ENCODE data around the gene ANKIB1.
A peak's percentile ranks its signal among the peaks of the same experiment; 100 is the strongest.

The ANKIB1 gene

DNA sequence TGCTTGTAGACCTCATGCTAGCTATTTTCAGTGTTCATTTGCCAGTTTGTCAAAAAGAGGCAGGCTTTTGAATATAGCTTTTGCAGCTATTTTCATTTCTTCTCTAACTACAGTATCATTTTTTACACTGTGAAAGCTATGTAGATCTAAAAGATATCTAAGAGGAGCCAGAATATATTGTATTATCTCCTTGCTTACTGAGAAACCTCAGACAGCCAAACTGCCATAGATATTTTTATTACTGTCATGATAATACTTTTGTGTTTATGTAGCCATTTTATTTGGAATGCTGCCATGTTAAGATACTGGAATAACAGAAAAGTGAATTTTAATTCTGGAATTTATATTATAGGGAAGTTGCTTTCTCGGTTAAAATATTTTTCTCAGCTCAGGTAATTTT, 37.2 kb downstream of the ANKIB1 start:
- no peak for DNase-seq (ENCODE audit: insufficient read length, low spot score)
- no peak for TF ChIP-seq POLR2AphosphoS5 (IDR thresholded peaks at IDR 0.05; ENCODE audit: low read depth, low read length)
- no peak for TF ChIP-seq POLR2A (IDR thresholded peaks at IDR 0.05; ENCODE audit: low read depth, low read length)
- no peak for TF ChIP-seq SPI1 (IDR thresholded peaks at IDR 0.05; ENCODE audit: low read depth, low read length)
- TF ChIP-seq PAX5 (IDR thresholded peaks at IDR 0.05; ENCODE audit: insufficient read depth, low read length, severe bottlenecking), result no peak
- no peak for TF ChIP-seq TAF1 (IDR thresholded peaks at IDR 0.05; ENCODE audit: low read depth, low read length)
- no peak for TF ChIP-seq POU2F2 (IDR thresholded peaks at IDR 0.05; ENCODE audit: low read depth, low read length)
- FAIRE-seq, result no peak

DNA sequence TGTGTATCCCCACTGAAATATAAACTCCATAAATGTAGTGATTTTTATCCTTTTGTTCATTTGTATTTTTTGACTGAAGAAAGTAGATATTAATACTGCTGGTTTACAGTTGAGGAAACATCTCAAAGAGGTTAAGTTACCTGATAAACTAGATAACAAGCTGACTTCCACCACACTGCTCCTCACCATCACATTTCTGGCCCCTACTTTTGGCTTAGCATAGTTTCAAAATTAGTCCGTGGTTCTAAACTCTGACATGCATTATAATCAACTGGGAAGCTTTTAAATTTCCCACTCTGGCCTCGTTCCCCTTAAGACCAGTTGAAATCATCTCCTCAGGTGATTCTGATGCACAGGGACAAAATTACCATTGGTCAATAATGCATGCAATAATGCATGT, 43.5 kb downstream of the ANKIB1 start:
- no peak for TF ChIP-seq TAF1 (IDR thresholded peaks at IDR 0.05; ENCODE audit: low read depth, low read length)
- TF ChIP-seq POLR2AphosphoS5 (IDR thresholded peaks at IDR 0.05; ENCODE audit: low read depth, low read length), result no peak
- FAIRE-seq (peak; percentile 28), DNase-seq (ENCODE audit: insufficient read length, low spot score) (no peak)

DNA sequence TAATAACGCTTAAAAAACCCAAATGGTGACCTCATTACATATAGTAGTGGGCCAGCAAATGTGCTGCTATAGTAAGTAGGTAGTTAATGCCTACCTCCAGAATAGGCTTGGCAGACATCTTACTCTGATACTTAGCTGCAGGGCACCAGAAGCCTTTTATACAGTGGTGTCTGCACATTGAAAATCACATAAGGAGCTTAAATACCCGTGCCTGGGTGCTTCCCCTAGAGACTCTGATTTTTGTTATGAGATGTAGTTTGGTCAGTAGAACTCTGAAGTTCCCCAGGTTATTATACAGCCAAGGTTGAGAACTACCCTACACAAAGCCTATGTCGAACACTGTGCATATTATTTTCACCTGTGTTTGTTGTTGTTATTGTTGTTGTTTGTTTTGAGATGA, 47.2 kb downstream of the ANKIB1 start:
- FAIRE-seq, result peak; percentile 87
- DNase-seq (ENCODE audit: insufficient read length, low spot score), result no peak
- no peak for TF ChIP-seq POLR2AphosphoS5 (IDR thresholded peaks at IDR 0.05; ENCODE audit: low read depth, low read length)
- no peak for TF ChIP-seq POLR2A (IDR thresholded peaks at IDR 0.05; ENCODE audit: low read depth, low read length)
- no peak for TF ChIP-seq TAF1 (IDR thresholded peaks at IDR 0.05; ENCODE audit: low read depth, low read length)
- TF ChIP-seq SPI1 (IDR thresholded peaks at IDR 0.05; ENCODE audit: low read depth, low read length), result no peak
- no peak for TF ChIP-seq PAX5 (IDR thresholded peaks at IDR 0.05; ENCODE audit: insufficient read depth, low read length, severe bottlenecking)
- TF ChIP-seq POU2F2 (IDR thresholded peaks at IDR 0.05; ENCODE audit: low read depth, low read length), result no peak

DNA sequence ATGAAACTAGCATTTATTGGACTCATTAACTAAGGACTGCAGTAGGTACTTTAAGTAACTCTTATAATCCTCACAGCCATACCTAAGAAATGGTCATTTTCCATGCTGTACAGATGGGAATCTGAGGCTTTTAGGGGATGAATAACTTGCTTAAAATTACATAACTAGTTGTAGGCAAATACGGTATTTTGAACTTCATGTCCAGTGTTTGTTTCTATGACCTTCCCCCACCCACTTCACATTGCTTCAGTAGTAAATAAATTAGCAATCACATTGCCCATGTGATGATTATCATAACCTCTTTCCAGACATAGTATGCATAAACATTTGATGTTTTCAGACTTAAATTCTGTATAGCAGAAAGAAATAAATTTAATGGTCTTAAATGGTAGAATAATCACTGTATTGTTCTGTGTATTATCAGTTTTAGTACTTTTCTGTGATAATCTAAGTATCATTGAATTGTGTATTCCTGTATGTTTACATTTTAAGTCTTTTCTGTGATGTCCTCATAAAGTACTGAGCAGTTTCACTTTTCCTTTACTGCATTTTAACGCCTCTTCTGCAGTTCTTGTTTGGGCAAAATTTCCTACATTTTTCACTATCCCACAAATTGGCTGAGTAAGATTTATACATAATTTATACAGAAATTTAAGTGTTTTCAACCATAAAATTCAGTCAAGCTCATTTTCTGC, 48.3 kb downstream of the ANKIB1 start:
- FAIRE-seq, result peak; percentile 90
- TF ChIP-seq POLR2A (IDR thresholded peaks at IDR 0.05; ENCODE audit: low read depth, low read length), result no peak
- TF ChIP-seq POLR2AphosphoS5 (IDR thresholded peaks at IDR 0.05; ENCODE audit: low read depth, low read length), result no peak
- no peak for TF ChIP-seq POU2F2 (IDR thresholded peaks at IDR 0.05; ENCODE audit: low read depth, low read length)
- no peak for TF ChIP-seq SPI1 (IDR thresholded peaks at IDR 0.05; ENCODE audit: low read depth, low read length)
- no peak for TF ChIP-seq TAF1 (IDR thresholded peaks at IDR 0.05; ENCODE audit: low read depth, low read length)
- TF ChIP-seq PAX5 (IDR thresholded peaks at IDR 0.05; ENCODE audit: insufficient read depth, low read length, severe bottlenecking), result no peak
- no peak for DNase-seq (ENCODE audit: insufficient read length, low spot score)

DNA sequence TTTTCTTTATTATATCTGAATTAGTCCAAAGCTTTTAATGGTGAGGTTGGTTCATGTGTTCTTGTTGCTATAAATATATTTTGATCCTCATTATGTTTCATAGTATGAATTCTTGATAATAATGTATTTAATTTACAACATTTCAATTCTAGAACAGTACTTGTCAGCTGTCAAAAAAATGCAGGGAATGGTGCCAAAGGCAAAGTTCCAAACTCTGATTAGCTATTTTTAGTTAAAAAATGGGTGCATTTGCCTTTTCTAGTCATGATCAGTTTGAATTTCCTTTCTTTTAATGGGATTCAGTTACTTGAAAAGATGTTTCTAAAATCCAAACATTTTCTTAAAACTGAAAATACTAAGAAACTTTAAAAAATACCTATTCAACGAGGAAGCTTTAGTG, 49.6 kb downstream of the ANKIB1 start:
- no peak for DNase-seq (ENCODE audit: insufficient read length, low spot score)
- TF ChIP-seq TAF1 (IDR thresholded peaks at IDR 0.05; ENCODE audit: low read depth, low read length) (no peak), POU2F2 (IDR thresholded peaks at IDR 0.05; ENCODE audit: low read depth, low read length) (no peak), PAX5 (IDR thresholded peaks at IDR 0.05; ENCODE audit: insufficient read depth, low read length, severe bottlenecking) (no peak)
- no peak for FAIRE-seq

DNA sequence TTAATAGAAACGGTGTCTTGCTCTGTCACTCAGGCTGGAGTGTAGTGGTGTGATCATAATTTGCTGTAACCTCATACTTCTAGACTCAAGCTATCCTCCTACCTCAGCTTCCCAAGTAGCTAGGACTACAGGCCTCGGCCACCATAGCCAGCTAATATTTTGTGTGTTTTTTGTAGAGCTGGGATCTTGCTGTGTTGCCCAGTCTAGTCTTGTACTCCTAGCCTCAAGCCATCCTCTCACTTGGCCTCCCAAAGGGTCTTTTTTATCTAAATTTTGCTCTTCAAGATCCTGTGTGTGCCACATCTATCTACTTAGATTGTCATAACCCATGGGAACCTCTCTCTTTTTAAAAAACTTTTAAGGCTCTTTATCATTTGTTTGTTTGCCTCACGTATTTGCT, 50.5 kb downstream of the ANKIB1 start:
- no peak for DNase-seq (ENCODE audit: insufficient read length, low spot score)

DNA sequence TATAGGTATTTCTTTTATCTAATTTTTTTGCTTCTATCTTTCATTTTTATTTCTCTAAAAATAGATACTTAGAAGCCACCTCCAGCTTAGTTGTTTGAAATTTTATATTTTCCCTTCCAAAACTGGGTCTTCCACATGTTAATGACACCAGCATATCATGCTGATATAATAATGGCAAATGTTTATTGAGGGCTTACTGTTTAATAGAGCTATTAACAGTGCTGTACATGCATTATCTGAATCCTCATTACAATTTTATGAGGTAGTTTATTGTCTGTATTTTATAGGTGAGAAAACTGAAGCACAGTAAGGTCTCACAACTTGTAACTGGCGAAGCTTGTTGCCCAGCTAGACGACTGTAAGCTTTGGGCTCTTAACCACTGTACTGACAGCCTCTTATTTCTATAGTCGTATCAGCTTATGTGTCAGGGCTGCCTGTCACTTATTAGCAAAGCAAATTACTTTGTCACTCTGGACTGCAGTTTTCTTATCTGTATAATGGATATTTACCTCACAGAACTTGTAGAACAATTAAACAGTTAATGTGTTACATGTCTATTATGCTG, 51.2 kb downstream of the ANKIB1 start:
- FAIRE-seq, result no peak
- no peak for DNase-seq (ENCODE audit: insufficient read length, low spot score)
- TF ChIP-seq POLR2AphosphoS5 (IDR thresholded peaks at IDR 0.05; ENCODE audit: low read depth, low read length) (no peak), TAF1 (IDR thresholded peaks at IDR 0.05; ENCODE audit: low read depth, low read length) (no peak), POLR2A (IDR thresholded peaks at IDR 0.05; ENCODE audit: low read depth, low read length) (no peak), SPI1 (IDR thresholded peaks at IDR 0.05; ENCODE audit: low read depth, low read length) (no peak), POU2F2 (IDR thresholded peaks at IDR 0.05; ENCODE audit: low read depth, low read length) (no peak), PAX5 (IDR thresholded peaks at IDR 0.05; ENCODE audit: insufficient read depth, low read length, severe bottlenecking) (no peak)

More for the DNA sequence above, 50.5 kb downstream of the ANKIB1 start:
- no peak for TF ChIP-seq SPI1 (IDR thresholded peaks at IDR 0.05; ENCODE audit: low read depth, low read length)
- no peak for TF ChIP-seq TAF1 (IDR thresholded peaks at IDR 0.05; ENCODE audit: low read depth, low read length)
- no peak for TF ChIP-seq POU2F2 (IDR thresholded peaks at IDR 0.05; ENCODE audit: low read depth, low read length)
- peak; percentile 72 for FAIRE-seq

DNA sequence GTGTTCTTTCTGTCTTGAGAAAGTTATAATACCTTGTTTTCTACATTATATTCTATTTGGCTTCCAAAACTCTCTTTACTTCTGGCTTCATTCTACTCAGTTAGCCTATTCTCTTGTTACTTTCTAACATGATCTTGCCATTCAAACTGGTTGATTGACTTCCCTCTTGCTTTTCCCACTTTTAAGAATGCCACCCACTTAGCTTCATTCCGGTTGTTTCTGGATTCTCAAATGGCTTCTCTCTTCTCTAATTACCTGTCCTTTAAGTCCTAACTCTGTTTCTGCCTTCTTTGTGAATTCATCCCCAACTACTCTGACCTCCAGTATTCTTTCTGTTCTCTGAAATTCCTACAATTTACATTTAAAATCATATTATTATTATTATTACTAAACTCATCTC, 52.0 kb downstream of the ANKIB1 start:
- FAIRE-seq, result no peak
- no peak for DNase-seq (ENCODE audit: insufficient read length, low spot score)
- no peak for TF ChIP-seq PAX5 (IDR thresholded peaks at IDR 0.05; ENCODE audit: insufficient read depth, low read length, severe bottlenecking)
- no peak for TF ChIP-seq TAF1 (IDR thresholded peaks at IDR 0.05; ENCODE audit: low read depth, low read length)
- TF ChIP-seq SPI1 (IDR thresholded peaks at IDR 0.05; ENCODE audit: low read depth, low read length), result no peak
- TF ChIP-seq POLR2A (IDR thresholded peaks at IDR 0.05; ENCODE audit: low read depth, low read length), result no peak
- no peak for TF ChIP-seq POU2F2 (IDR thresholded peaks at IDR 0.05; ENCODE audit: low read depth, low read length)
- TF ChIP-seq POLR2AphosphoS5 (IDR thresholded peaks at IDR 0.05; ENCODE audit: low read depth, low read length), result no peak

DNA sequence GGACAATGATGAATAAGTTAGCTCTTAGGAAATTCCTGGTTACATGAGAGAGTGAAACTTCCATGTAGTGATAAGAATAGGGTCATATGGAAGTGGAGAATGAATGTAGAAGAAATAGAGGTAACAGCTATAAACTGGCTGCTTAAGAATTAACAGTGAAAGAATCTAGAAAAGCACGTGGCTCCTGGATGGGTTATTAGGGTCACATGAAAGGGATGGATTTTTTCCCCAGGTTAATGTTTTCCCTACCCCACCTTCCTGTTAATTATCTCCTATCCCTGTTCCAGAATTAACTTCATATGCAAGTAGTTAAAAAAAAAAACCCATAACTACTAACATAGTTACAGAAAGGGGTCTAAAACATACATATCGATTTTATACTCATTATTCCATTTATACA, 58.0 kb downstream of the ANKIB1 start:
- no peak for DNase-seq (ENCODE audit: insufficient read length, low spot score)
- no peak for FAIRE-seq
- TF ChIP-seq POU2F2 (IDR thresholded peaks at IDR 0.05; ENCODE audit: low read depth, low read length) (no peak), SPI1 (IDR thresholded peaks at IDR 0.05; ENCODE audit: low read depth, low read length) (no peak), POLR2A (IDR thresholded peaks at IDR 0.05; ENCODE audit: low read depth, low read length) (no peak), POLR2AphosphoS5 (IDR thresholded peaks at IDR 0.05; ENCODE audit: low read depth, low read length) (no peak), PAX5 (IDR thresholded peaks at IDR 0.05; ENCODE audit: insufficient read depth, low read length, severe bottlenecking) (no peak), TAF1 (IDR thresholded peaks at IDR 0.05; ENCODE audit: low read depth, low read length) (no peak)

DNA sequence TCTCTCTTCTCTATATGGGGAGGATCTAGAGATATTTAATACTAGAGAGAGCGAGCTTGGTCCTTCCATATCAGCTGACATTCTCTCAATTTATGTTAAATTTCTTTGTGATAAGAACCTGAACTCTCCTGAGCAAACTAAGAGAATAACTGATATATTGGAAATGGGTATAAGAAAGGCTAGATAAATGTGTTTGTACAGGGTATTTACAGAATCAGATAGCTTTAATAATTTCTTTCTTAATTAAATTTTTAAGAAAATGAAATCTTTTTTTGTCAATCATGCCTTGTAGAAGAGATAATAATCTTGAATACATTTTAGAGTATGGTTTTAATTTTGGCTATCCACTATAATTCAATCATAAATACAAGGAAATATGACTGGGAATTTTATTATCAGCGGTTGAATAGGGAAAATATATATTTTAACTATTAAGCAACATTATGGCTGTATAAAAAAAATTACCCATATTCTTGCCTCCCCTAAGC, 58.7 kb downstream of the ANKIB1 start:
- no peak for DNase-seq (ENCODE audit: insufficient read length, low spot score)
- no peak for FAIRE-seq
- TF ChIP-seq SPI1 (IDR thresholded peaks at IDR 0.05; ENCODE audit: low read depth, low read length), result no peak
- TF ChIP-seq POLR2A (IDR thresholded peaks at IDR 0.05; ENCODE audit: low read depth, low read length), result no peak

Measured in GM12891 (cell line).